ENCODE measurements around the gene PPARGC1A. TPM values are rescaled to one million over a fixed set of nuclear protein-coding genes. Genes with fewer than 3 reads are reported as not detected.

Gene PPARGC1A
- total and polyA plus RNA-seq, 3 experiments from 2014 or later = not detected

DNA sequence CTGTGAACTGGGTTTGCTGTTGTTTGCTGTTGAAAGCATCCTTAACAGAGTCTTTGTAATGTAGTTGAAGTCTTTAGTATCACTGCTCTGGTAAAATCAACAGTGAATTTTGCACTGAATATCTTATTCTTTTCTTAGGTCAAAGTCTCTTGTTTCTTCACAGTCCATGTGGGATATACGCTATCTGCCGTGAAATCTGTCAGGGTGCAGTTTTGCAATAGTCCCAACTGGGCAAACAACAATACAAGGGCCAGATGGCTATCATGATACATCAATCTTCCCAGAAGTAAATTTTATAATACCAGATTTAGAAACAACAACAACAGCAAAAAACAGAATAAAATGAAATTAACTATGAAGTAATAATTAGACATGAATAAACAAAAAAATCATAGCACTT, 123.5 kb downstream of the PPARGC1A start:
- Histone ChIP-seq H3K27ac (ENCODE audit: low read depth, low read length) (no peak overlapping the region), H3K27me3 (ENCODE audit: insufficient read depth, low read length, poor library complexity, severe bottlenecking) (no peaks in the 10 kb centered on the region), H3K4me3 (ENCODE audit: low read length) (no peak overlapping the region), H3K4me1 (ENCODE audit: insufficient read depth, low read length) (no peaks in the 10 kb centered on the region), H3K36me3 (ENCODE audit: insufficient read depth, low read length) (no peaks in the 10 kb centered on the region), H3K9me3 (ENCODE audit: low read length) (no peaks in the 10 kb centered on the region)
- Mint-ChIP-seq H3K4me1 (no peaks in the 10 kb centered on the region), H3K4me3 (no peak overlapping the region), H3K27ac (no peak overlapping the region), H3K27me3 (no peaks in the 10 kb centered on the region), H3K9me3 (peaks cover 0 to 18% (median 6%) of the 10 kb centered on the region in 5 donors), H3K36me3 (no peaks in the 10 kb centered on the region)
- ChIA-PET POLR2A (no interaction called here), CTCF (no interaction called here)
- DNase-seq = no peak

GRCh38 chr4:23763559-23763958, 126.3 kb downstream of the PPARGC1A start:
- ChIA-PET CTCF (no interaction called here), POLR2A (no interaction called here)
- no peaks in the 10 kb centered on the region for H3K27me3 ChIP-seq (ENCODE audit: insufficient read depth, low read length, poor library complexity, severe bottlenecking)
- H3K4me3 ChIP-seq (ENCODE audit: low read length) = no peak overlapping the region
- no peak for DNase-seq
- no peak overlapping the region for H3K4me3 Mint-ChIP-seq
- no peaks in the 10 kb centered on the region for H3K4me1 ChIP-seq (ENCODE audit: insufficient read depth, low read length)
- no peak overlapping the region for H3K27ac ChIP-seq (ENCODE audit: low read depth, low read length)
- no peaks in the 10 kb centered on the region for H3K36me3 ChIP-seq (ENCODE audit: insufficient read depth, low read length)
- H3K9me3 Mint-ChIP-seq = peaks cover 4 to 22% (median 5%) of the 10 kb centered on the region in 5 donors
- no peaks in the 10 kb centered on the region for H3K4me1 Mint-ChIP-seq
- no peaks in the 10 kb centered on the region for H3K9me3 ChIP-seq (ENCODE audit: low read length)
- no peak overlapping the region for H3K27ac Mint-ChIP-seq
- H3K27me3 Mint-ChIP-seq = no peaks in the 10 kb centered on the region
- H3K36me3 Mint-ChIP-seq = no peaks in the 10 kb centered on the region

- no peak overlapping the region for H3K4me3 ChIP-seq (ENCODE audit: low read length)
- no peaks in the 10 kb centered on the region for H3K4me1 ChIP-seq (ENCODE audit: insufficient read depth, low read length)
- Mint-ChIP-seq H3K27ac (no peak overlapping the region), H3K36me3 (no peaks in the 10 kb centered on the region), H3K4me1 (no peaks in the 10 kb centered on the region), H3K27me3 (no peaks in the 10 kb centered on the region), H3K9me3 (peaks cover 4 to 17% (median 5%) of the 10 kb centered on the region in 5 donors), H3K4me3 (no peak overlapping the region)
- CTCF ChIA-PET = no interaction called here
- POLR2A ChIA-PET = no interaction called here
- H3K27ac ChIP-seq (ENCODE audit: low read depth, low read length) = no peak overlapping the region
- H3K9me3 ChIP-seq (ENCODE audit: low read length) = no peaks in the 10 kb centered on the region
- DNase-seq = no peak
- no peaks in the 10 kb centered on the region for H3K27me3 ChIP-seq (ENCODE audit: insufficient read depth, low read length, poor library complexity, severe bottlenecking)
- H3K36me3 ChIP-seq (ENCODE audit: insufficient read depth, low read length) = no peaks in the 10 kb centered on the region
These were observed 127.3 kb downstream of the PPARGC1A start for GRCh38 chr4:23762551-23762950.

GRCh38 chr4:23759066-23759465, 130.8 kb downstream of the PPARGC1A start:
- Mint-ChIP-seq H3K9me3 (peaks cover 0 to 18% (median 8%) of the 10 kb centered on the region in 5 donors), H3K27me3 (no peaks in the 10 kb centered on the region), H3K36me3 (no peaks in the 10 kb centered on the region), H3K27ac (no peak overlapping the region), H3K4me1 (no peaks in the 10 kb centered on the region), H3K4me3 (no peak overlapping the region)
- Histone ChIP-seq H3K4me3 (ENCODE audit: low read length) (no peak overlapping the region), H3K4me1 (ENCODE audit: insufficient read depth, low read length) (no peaks in the 10 kb centered on the region), H3K27ac (ENCODE audit: low read depth, low read length) (no peak overlapping the region), H3K9me3 (ENCODE audit: low read length) (no peaks in the 10 kb centered on the region), H3K27me3 (ENCODE audit: insufficient read depth, low read length, poor library complexity, severe bottlenecking) (no peaks in the 10 kb centered on the region), H3K36me3 (ENCODE audit: insufficient read depth, low read length) (no peaks in the 10 kb centered on the region)
- POLR2A ChIA-PET = no interaction called here
- CTCF ChIA-PET = no interaction called here
- no peak for DNase-seq

DNA sequence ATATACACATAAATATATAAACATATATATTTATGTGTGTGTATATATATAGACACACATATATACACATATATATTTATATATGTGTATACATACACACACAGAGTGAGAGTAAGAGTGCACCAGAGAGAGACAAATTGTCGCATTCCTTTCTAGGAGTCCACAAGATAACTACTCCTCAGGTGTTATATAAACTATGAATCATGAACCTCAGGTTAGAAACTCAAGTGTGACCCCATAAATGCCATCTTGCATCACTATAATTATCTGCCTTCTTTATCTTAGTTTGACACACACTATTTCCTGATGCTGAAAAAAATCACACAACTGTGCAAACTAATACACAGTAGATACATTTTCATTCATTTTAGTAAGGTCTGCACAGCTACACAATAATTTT, 135.2 kb downstream of the PPARGC1A start:
- H3K4me3 ChIP-seq (ENCODE audit: low read length) = no peak overlapping the region
- no peaks in the 10 kb centered on the region for H3K36me3 Mint-ChIP-seq
- no peaks in the 10 kb centered on the region for H3K9me3 ChIP-seq (ENCODE audit: low read length)
- H3K36me3 ChIP-seq (ENCODE audit: insufficient read depth, low read length) = no peaks in the 10 kb centered on the region
- CTCF ChIA-PET = no interaction called here
- H3K4me1 ChIP-seq (ENCODE audit: insufficient read depth, low read length) = no peaks in the 10 kb centered on the region
- H3K27ac ChIP-seq (ENCODE audit: low read depth, low read length) = no peak overlapping the region
- H3K4me1 Mint-ChIP-seq = no peaks in the 10 kb centered on the region
- no peak overlapping the region for H3K4me3 Mint-ChIP-seq
- H3K27me3 ChIP-seq (ENCODE audit: insufficient read depth, low read length, poor library complexity, severe bottlenecking) = no peaks in the 10 kb centered on the region
- POLR2A ChIA-PET = no interaction called here
- H3K27ac Mint-ChIP-seq = no peak overlapping the region
- no peak for DNase-seq
- no peaks in the 10 kb centered on the region for H3K27me3 Mint-ChIP-seq
- H3K9me3 Mint-ChIP-seq = peaks cover 4 to 24% (median 7%) of the 10 kb centered on the region in 5 donors

DNA sequence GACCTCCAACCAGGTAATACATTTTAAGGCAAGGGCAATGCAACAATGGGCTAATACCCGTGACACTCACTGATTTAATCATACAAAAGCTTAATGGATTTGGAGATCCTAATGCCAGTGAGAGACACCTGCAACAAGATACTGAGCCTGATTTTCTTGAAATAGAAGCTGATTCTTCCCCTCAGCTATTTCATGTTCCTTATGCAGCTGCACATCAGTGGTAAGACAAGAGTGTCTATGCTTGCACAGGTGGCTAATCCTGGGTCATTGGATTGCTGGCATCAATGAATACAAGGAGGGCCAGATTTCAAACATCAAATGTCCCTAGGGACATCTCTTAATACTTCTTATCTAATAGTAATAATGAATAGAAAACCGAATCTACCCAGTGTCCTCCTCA, 139.7 kb downstream of the PPARGC1A start:
- Mint-ChIP-seq H3K27ac (no peak overlapping the region), H3K27me3 (no peaks in the 10 kb centered on the region), H3K36me3 (no peaks in the 10 kb centered on the region), H3K9me3 (peaks cover 2 to 11% (median 5%) of the 10 kb centered on the region in 5 donors), H3K4me1 (no peaks in the 10 kb centered on the region), H3K4me3 (no peak overlapping the region)
- H3K4me3 ChIP-seq (ENCODE audit: low read length) = no peak overlapping the region
- H3K9me3 ChIP-seq (ENCODE audit: low read length) = no peaks in the 10 kb centered on the region
- no peak overlapping the region for H3K27ac ChIP-seq (ENCODE audit: low read depth, low read length)
- ChIA-PET CTCF (no interaction called here), POLR2A (no interaction called here)
- no peaks in the 10 kb centered on the region for H3K36me3 ChIP-seq (ENCODE audit: insufficient read depth, low read length)
- no peaks in the 10 kb centered on the region for H3K27me3 ChIP-seq (ENCODE audit: insufficient read depth, low read length, poor library complexity, severe bottlenecking)
- no peaks in the 10 kb centered on the region for H3K4me1 ChIP-seq (ENCODE audit: insufficient read depth, low read length)
- DNase-seq = no peak

- no peak overlapping the region for H3K4me3 ChIP-seq (ENCODE audit: low read length)
- no peaks in the 10 kb centered on the region for H3K4me1 ChIP-seq (ENCODE audit: insufficient read depth, low read length)
- H3K27ac ChIP-seq (ENCODE audit: low read depth, low read length) = no peak overlapping the region
- ChIA-PET CTCF (no interaction called here), POLR2A (no interaction called here)
- H3K27me3 ChIP-seq (ENCODE audit: insufficient read depth, low read length, poor library complexity, severe bottlenecking) = no peaks in the 10 kb centered on the region
- no peaks in the 10 kb centered on the region for H3K4me1 Mint-ChIP-seq
- peaks cover 2 to 13% (median 8%) of the 10 kb centered on the region in 5 donors for H3K9me3 Mint-ChIP-seq
- no peak for DNase-seq
- H3K36me3 ChIP-seq (ENCODE audit: insufficient read depth, low read length) = no peaks in the 10 kb centered on the region
- H3K36me3 Mint-ChIP-seq = no peaks in the 10 kb centered on the region
- no peaks in the 10 kb centered on the region for H3K9me3 ChIP-seq (ENCODE audit: low read length)
- peak overlapping the region in 1 of 8 donors; percentile 11 for H3K27ac Mint-ChIP-seq
- H3K4me3 Mint-ChIP-seq = no peak overlapping the region
- H3K27me3 Mint-ChIP-seq = peaks cover 0 to 2% of the 10 kb centered on the region in 2 donors
These were observed 142.5 kb downstream of the PPARGC1A start for GRCh38 chr4:23747281-23747735.

DNA sequence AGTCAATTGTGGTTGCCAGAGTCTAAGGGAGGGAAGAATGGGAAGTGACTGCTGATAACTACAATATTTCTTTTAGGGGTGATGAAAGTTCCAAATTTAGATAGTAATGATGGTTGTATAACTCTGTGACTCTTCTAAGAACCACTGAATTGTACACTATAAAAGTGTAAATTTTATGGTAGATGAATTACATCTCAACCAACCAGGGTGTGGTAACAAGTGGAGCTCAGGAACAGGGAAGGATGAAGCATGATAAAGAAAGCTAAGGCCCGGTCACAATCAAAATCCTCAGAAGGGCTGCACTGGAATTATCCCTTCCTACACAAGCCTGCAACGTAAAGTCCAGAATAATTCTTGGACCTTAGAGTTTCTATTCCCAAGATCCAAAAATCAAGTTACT, 143.2 kb downstream of the PPARGC1A start:
- H3K4me3 ChIP-seq (ENCODE audit: low read length) = no peak overlapping the region
- peaks cover 2 to 11% (median 6%) of the 10 kb centered on the region in 5 donors for H3K9me3 Mint-ChIP-seq
- no peaks in the 10 kb centered on the region for H3K36me3 Mint-ChIP-seq
- no peak for DNase-seq
- no peaks in the 10 kb centered on the region for H3K4me1 Mint-ChIP-seq
- no peaks in the 10 kb centered on the region for H3K9me3 ChIP-seq (ENCODE audit: low read length)
- ChIA-PET CTCF (no interaction called here), POLR2A (no interaction called here)
- H3K27me3 ChIP-seq (ENCODE audit: insufficient read depth, low read length, poor library complexity, severe bottlenecking) = no peaks in the 10 kb centered on the region
- H3K27ac Mint-ChIP-seq = no peak overlapping the region
- H3K4me3 Mint-ChIP-seq = no peak overlapping the region
- H3K4me1 ChIP-seq (ENCODE audit: insufficient read depth, low read length) = no peaks in the 10 kb centered on the region
- H3K27ac ChIP-seq (ENCODE audit: low read depth, low read length) = no peak overlapping the region
- no peaks in the 10 kb centered on the region for H3K36me3 ChIP-seq (ENCODE audit: insufficient read depth, low read length)
- H3K27me3 Mint-ChIP-seq = peaks cover 0 to 2% of the 10 kb centered on the region in 2 donors

DNA sequence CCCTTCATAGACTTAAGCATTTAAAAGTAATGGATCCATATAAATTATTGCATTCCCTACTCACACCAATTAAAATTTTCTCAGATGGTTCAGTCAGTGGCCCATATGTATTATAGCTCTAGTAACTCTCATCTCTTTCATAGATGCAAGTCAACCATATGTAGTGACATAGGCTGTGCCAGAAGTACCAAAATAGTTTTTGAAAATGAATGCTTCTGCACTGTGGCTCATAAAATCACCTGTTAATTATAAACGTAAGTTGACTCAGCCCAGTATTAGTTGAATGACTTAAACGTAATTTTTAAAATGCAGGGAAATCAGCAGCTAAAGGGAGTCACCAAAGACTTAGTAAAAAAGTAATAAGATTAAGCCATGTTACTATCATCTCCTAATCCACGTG, 143.8 kb downstream of the PPARGC1A start:
- H3K9me3 Mint-ChIP-seq = peaks cover under 1 to 10% (median 5%) of the 10 kb centered on the region in 5 donors
- no peak overlapping the region for H3K4me3 Mint-ChIP-seq
- Histone ChIP-seq H3K9me3 (ENCODE audit: low read length) (no peaks in the 10 kb centered on the region), H3K4me1 (ENCODE audit: insufficient read depth, low read length) (no peaks in the 10 kb centered on the region), H3K27me3 (ENCODE audit: insufficient read depth, low read length, poor library complexity, severe bottlenecking) (no peaks in the 10 kb centered on the region), H3K36me3 (ENCODE audit: insufficient read depth, low read length) (no peaks in the 10 kb centered on the region), H3K27ac (ENCODE audit: low read depth, low read length) (no peak overlapping the region), H3K4me3 (ENCODE audit: low read length) (no peak overlapping the region)
- H3K4me1 Mint-ChIP-seq = no peaks in the 10 kb centered on the region
- H3K27me3 Mint-ChIP-seq = peaks cover 0 to 2% of the 10 kb centered on the region in 2 donors
- no peaks in the 10 kb centered on the region for H3K36me3 Mint-ChIP-seq
- ChIA-PET CTCF (no interaction called here), POLR2A (no interaction called here)
- H3K27ac Mint-ChIP-seq = no peak overlapping the region
- DNase-seq = no peak

Data from CD8-positive, alpha-beta memory T cell (primary cell).